ENCODE results near the gene AVEN. TPM values are rescaled to one million over a fixed set of nuclear protein-coding genes. Genes with fewer than 3 reads are reported as not detected.

The AVEN gene
- total RNA-seq, 2 experiments from 2014 or later = 14.9 to 15.3 TPM

DNA sequence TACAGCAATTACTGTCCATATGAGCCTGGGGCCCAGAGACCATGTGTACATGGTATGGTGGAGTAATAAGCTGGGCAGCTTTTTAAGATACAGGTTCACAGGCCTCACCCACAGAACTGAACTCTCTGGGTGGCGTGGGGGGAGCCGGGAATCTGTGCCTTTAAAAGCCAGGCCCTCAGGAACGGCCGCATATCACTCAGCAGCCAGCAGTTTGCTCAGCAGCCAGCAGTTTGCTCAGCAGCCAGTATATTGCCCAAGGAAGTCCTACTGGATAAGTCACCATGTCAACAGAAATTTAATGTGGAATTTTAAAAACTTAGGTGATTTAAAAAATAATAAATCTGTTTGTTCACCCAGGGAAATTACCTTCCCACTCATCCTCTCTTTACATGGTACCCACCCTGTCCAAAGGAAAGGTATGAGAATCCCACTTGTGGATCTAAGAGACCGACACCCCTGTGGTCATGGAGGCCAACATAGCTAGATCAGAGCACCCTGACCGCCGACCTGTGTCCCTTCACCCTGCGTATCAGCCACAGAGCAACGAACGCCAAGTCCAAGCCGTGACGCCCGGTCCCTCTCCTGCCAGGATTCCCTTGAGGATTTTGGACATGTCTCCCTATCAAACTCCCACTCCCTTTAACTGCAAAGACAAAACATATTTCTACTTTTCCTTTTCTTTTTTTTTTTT lies 166.4 kb downstream of the AVEN start:
- DNase-seq = no peak
- peaks cover 3% of the 10 kb centered on the region for H3K36me3 Mint-ChIP-seq
- no peaks in the 10 kb centered on the region for H3K9me3 Mint-ChIP-seq
- no peak overlapping the region for H3K4me3 Mint-ChIP-seq
- H3K27ac Mint-ChIP-seq = no peak overlapping the region
- no peaks in the 10 kb centered on the region for H3K4me1 Mint-ChIP-seq
- H3K27me3 Mint-ChIP-seq = no peaks in the 10 kb centered on the region

DNA sequence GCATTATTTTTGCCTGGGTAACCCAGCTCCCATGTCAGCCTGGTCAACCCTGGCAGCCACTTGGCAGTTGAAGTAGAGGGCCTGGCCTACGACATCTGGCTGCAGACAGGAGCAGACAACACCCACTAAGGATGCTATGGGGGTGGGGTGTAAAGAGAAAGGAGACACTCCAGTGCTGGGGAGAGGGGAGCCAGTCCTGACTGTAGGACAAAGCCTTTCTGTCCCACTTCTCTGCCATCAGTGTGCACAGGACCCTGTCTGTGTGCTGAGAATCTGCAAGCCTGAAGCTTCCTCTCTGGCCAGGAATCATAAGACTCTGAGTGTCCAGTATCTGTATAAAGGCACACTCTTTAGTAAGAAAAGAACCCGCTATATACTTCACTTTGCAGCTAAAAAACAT lies 167.0 kb downstream of the AVEN start:
- peaks cover 6% of the 10 kb centered on the region for H3K36me3 Mint-ChIP-seq

DNA sequence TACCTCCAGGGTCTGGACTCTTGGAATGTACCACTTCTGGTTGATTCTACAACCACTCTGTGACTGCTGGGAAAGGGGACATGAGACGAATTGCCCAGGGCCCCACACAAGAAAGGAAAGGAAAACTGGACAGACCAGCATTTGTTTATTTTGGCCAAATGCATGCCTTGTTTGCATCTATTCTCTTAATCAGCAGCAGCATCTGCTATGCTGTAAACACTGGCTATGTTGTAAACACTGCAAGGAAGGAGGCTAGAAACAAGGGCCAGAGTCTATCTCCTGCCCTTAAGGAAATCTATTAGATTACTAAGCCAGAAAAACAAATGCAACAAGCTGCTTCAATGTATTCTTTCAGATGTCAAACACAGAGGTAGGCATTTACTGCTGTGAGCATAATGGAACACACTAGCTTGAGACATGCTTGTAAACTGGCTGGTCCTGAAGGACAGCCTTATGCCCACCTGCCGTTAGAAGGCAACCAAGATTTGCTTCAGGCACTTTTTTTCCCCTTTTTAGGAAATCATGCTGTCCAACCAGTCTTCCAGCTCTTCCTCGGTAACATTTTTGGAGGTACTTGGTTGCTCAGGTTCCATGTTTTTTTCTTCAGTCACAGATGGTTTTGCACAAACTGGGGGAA lies 172.8 kb downstream of the AVEN start:
- H3K4me3 Mint-ChIP-seq = no peak overlapping the region
- H3K4me1 Mint-ChIP-seq = no peaks in the 10 kb centered on the region
- H3K27ac Mint-ChIP-seq = no peak overlapping the region
- peaks cover 31% of the 10 kb centered on the region for H3K36me3 Mint-ChIP-seq
- H3K9me3 Mint-ChIP-seq = no peaks in the 10 kb centered on the region
- DNase-seq = no peak
- H3K27me3 Mint-ChIP-seq = no peaks in the 10 kb centered on the region

More for the DNA sequence above, 167.0 kb downstream of the AVEN start:
- Mint-ChIP-seq H3K4me1 (no peaks in the 10 kb centered on the region), H3K27ac (no peak overlapping the region), H3K4me3 (no peak overlapping the region), H3K27me3 (no peaks in the 10 kb centered on the region), H3K9me3 (no peaks in the 10 kb centered on the region)
- no peak for DNase-seq

DNA sequence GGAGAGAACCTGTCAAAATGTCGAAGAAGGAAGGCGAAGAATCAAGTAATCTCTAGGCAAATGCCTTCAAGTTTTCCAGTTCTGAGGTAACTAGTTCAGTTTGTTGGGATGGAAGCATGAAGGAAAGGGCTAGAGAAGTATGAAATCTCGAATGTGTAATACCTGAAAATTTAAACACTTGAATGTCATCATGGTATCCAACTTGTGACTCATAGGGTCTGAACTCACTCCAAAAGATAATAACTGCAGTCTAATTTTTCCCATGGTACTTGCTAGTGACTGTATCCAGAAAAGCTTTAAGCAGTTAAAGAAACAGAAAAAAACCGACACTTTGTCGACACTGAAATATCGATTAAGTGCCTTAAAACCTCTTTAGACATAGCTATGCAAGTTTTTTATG lies 173.6 kb downstream of the AVEN start:
- H3K36me3 Mint-ChIP-seq = peaks cover 31% of the 10 kb centered on the region
- DNase-seq = no peak
- no peaks in the 10 kb centered on the region for H3K4me1 Mint-ChIP-seq
- H3K4me3 Mint-ChIP-seq = no peak overlapping the region
- no peak overlapping the region for H3K27ac Mint-ChIP-seq
- no peaks in the 10 kb centered on the region for H3K27me3 Mint-ChIP-seq
- H3K9me3 Mint-ChIP-seq = no peaks in the 10 kb centered on the region

DNA sequence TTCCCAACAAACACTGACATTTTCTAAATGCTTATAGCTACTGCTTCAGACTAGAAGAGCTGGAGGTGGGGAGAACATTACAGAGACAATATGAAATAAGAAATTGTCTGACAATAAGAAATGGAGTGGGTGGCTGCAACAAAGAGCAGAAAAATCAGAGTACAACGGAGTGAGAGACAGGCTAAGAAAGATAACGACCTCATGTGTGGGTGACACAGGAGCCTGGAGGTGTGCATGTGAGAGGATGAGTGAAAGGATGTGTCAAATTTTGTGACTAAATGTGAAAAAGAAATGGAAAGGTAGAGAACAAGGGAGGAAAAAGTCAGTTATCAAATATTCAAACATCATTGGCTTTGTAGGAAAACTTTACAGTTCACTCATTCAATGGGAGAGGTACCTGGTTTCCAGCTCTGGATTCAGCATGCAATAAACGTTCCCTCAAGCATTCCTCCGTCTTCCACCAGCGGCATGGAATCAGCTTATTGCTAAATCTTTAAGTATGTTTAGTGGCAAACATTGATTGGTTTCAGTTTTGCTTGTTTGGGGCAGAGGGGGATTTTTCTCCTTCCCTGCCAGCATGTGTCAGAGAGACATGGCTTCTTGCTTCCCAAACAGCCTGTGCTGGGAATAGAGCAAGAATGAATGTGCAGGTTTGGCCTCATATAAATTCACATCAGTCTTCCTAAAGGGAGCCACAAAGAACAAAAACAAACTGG lies 174.5 kb downstream of the AVEN start:
- H3K9me3 Mint-ChIP-seq = no peaks in the 10 kb centered on the region
- no peak for DNase-seq
- H3K27me3 Mint-ChIP-seq = no peaks in the 10 kb centered on the region
- H3K4me3 Mint-ChIP-seq = no peak overlapping the region
- no peak overlapping the region for H3K27ac Mint-ChIP-seq
- peaks cover 33% of the 10 kb centered on the region for H3K36me3 Mint-ChIP-seq
- no peaks in the 10 kb centered on the region for H3K4me1 Mint-ChIP-seq

DNA sequence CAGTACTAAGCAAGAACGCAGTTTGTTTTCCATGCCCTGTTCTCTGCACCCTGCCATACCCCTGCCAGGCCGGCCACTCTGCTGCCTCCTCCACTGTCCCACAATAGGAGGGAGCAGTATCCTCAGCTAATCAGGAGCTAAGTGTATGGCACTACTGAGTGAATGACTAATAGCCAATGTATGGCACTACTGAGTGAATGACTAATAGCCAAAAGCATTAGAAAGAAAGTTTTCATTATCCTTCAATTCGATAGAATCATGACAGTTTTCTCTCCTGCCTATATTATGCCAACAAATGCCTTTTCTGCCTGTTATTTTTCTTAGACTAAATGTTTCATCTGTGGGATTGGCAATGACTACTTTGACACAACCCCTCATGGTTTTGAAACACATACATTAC lies 178.2 kb downstream of the AVEN start:
- H3K9me3 Mint-ChIP-seq = no peaks in the 10 kb centered on the region
- no peak overlapping the region for H3K27ac Mint-ChIP-seq
- no peaks in the 10 kb centered on the region for H3K27me3 Mint-ChIP-seq
- H3K36me3 Mint-ChIP-seq = peaks cover 28% of the 10 kb centered on the region
- H3K4me1 Mint-ChIP-seq = no peaks in the 10 kb centered on the region
- DNase-seq = no peak
- no peak overlapping the region for H3K4me3 Mint-ChIP-seq

DNA sequence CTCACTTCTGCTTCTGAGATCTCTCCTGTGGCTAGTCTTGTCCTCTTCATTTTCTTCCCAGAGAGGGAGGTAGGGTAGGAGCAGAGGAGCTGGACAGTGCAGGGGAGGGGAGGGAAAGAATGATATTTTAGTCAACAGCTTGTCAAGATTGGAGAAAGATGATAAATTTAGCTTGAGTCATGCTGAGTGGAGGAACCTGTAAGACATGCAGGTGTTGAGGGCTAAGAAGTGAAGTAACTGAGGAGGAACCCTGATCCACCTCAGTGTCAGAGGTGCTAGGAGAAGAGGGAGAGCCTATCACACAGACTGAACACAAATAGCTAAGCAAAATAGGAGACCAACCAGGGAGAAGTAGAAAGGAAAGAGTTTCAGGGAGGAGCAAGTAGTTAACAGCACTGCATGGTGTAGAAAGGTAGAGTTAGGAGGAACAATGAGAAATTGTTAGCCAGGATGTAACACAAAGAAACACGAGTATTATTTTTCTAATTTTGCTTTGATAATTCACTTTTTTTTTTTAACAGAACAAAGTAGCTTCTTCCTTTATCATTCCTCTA lies 178.9 kb downstream of the AVEN start:
- H3K4me1 Mint-ChIP-seq = no peaks in the 10 kb centered on the region
- H3K9me3 Mint-ChIP-seq = no peaks in the 10 kb centered on the region
- H3K4me3 Mint-ChIP-seq = no peak overlapping the region
- no peak overlapping the region for H3K27ac Mint-ChIP-seq
- peaks cover 25% of the 10 kb centered on the region for H3K36me3 Mint-ChIP-seq
- DNase-seq = no peak
- H3K27me3 Mint-ChIP-seq = no peaks in the 10 kb centered on the region

DNA sequence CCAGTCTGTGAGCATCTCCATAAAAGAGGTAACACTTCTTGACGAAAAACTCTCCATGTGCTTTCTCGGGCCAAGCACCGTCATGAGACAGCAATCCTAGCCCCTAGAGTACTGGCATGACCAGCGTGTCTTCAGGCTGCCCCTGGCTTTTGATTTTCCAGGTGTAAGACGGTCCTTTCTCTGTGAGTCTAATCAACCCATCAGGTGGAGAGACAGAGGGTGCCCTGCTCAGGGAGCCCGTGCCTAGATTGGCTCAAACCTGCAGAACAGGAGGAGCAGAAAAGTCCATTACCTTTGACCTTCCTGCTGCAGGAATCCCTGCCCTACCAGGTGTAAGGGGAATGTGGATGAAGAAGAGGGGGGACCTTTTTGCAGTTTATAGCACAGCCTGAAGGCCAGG lies 180.2 kb downstream of the AVEN start:
- H3K27me3 Mint-ChIP-seq = no peaks in the 10 kb centered on the region
- DNase-seq = no peak
- H3K36me3 Mint-ChIP-seq = peaks cover 13% of the 10 kb centered on the region
- H3K4me3 Mint-ChIP-seq = no peak overlapping the region
- H3K4me1 Mint-ChIP-seq = no peaks in the 10 kb centered on the region
- H3K27ac Mint-ChIP-seq = no peak overlapping the region
- H3K9me3 Mint-ChIP-seq = no peaks in the 10 kb centered on the region

DNA sequence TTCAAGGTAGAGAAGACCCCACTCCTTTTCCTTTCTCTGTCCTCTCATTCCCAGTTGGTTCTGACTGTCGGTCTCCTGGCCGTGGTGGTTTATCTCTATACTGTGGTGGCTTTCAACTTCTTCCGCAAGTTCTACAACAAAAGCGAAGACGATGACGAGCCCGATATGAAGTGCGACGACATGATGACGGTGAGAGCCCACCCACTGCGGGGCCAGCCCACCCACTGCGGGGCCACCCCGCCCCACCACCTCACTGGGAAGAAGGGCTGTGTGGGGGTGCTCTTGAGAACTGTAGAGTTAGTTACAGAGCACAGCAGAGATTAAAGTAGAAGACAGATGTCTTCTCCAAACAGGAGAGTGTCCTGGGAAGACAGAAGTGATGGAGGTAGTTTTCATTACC lies 181.3 kb downstream of the AVEN start:
- H3K27me3 Mint-ChIP-seq = no peaks in the 10 kb centered on the region
- peaks cover 6% of the 10 kb centered on the region for H3K36me3 Mint-ChIP-seq
- no peak overlapping the region for H3K4me3 Mint-ChIP-seq

DNA sequence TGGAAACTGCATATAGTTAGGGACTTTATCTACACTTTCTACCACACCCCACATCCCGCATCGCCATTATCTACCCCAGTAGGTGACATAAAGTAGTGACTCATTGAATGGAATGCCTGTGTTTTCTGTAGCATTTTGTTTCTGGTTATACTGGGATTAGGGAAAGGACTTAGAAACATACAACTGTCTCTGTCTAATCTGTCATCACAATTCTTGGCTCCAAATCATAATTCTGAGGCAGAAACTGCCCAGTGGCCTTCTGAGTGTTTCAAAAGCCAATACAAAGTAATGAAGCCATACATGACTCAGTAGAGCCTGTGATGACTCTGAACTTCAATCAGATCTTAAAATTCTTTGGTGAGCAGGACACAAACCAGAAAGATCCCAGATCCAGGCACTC lies 186.4 kb downstream of the AVEN start:
- DNase-seq = no peak
- Mint-ChIP-seq H3K27me3 (no peaks in the 10 kb centered on the region), H3K9me3 (no peaks in the 10 kb centered on the region), H3K27ac (no peak overlapping the region), H3K4me3 (no peak overlapping the region), H3K36me3 (no peaks in the 10 kb centered on the region), H3K4me1 (no peaks in the 10 kb centered on the region)

More for the DNA sequence above, 181.3 kb downstream of the AVEN start:
- DNase-seq = no peak
- Mint-ChIP-seq H3K4me1 (no peaks in the 10 kb centered on the region), H3K9me3 (no peaks in the 10 kb centered on the region), H3K27ac (no peak overlapping the region)

DNA sequence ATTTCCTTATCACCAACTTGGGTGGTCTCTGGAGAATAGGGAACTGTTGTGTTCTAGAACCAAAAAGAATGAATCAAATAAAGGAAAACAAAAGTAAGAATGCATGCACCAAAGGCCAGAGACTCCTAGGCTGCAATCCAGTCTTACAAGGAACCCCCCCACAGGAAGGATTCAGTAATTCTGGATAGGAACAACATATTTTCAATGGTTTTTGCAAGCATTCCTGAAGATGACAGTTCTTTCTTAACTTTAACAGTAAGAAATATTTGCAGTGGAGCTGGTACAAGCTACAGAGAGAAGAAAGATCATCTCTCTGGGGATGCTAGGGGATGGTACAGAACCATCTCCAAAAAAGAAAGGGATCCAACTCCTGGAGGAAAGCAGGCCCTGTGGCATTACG lies 186.9 kb downstream of the AVEN start:
- no peak overlapping the region for H3K27ac Mint-ChIP-seq
- DNase-seq = no peak
- no peaks in the 10 kb centered on the region for H3K27me3 Mint-ChIP-seq
- no peaks in the 10 kb centered on the region for H3K4me1 Mint-ChIP-seq
- no peaks in the 10 kb centered on the region for H3K36me3 Mint-ChIP-seq
- H3K4me3 Mint-ChIP-seq = no peak overlapping the region
- no peaks in the 10 kb centered on the region for H3K9me3 Mint-ChIP-seq

DNA sequence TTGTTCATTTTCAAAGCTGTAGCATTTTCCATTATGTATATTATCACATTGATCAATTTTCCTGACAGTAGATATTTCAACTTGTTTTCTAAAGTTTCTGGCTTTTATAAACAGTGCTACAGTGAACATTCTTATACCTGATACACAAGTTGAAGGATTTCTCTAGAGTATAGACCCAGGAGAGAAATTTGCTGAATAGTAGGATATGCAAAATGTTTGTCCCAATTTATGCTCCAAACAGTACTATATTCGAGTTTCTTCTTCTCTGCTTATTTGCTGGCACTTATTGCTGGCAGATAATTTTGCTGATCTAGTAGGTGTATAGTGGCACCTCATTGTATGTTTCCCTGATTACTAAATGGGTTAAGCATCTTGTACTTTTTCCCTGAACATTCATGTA lies 187.9 kb downstream of the AVEN start:
- DNase-seq = no peak
- no peak overlapping the region for H3K4me3 Mint-ChIP-seq
- no peak overlapping the region for H3K27ac Mint-ChIP-seq
- no peaks in the 10 kb centered on the region for H3K27me3 Mint-ChIP-seq
- H3K4me1 Mint-ChIP-seq = no peaks in the 10 kb centered on the region
- no peaks in the 10 kb centered on the region for H3K36me3 Mint-ChIP-seq
- no peaks in the 10 kb centered on the region for H3K9me3 Mint-ChIP-seq

DNA sequence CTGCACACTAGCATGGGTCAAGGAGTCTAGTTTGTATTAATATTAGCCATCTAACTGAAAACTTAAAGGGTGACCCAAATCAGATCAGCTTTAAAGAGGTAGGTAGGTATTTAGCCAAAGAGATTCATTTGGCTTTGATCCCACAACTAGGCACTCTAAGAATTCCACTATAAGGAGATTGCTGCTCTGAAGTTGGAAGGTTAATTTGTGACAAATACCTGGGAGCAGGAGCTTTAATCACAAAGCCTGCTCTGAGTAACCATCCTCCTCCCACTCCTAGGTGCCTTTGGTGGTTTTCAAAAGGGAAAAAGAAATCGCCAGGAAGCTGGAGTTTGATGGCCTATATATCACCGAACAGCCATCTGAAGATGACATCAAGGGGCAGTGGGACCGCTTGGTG lies 191.0 kb downstream of the AVEN start:
- no peaks in the 10 kb centered on the region for H3K36me3 Mint-ChIP-seq
- no peak overlapping the region for H3K27ac Mint-ChIP-seq
- no peak for DNase-seq
- no peaks in the 10 kb centered on the region for H3K4me1 Mint-ChIP-seq
- H3K4me3 Mint-ChIP-seq = no peak overlapping the region
- H3K27me3 Mint-ChIP-seq = peaks cover 4% of the 10 kb centered on the region
- H3K9me3 Mint-ChIP-seq = no peaks in the 10 kb centered on the region

DNA sequence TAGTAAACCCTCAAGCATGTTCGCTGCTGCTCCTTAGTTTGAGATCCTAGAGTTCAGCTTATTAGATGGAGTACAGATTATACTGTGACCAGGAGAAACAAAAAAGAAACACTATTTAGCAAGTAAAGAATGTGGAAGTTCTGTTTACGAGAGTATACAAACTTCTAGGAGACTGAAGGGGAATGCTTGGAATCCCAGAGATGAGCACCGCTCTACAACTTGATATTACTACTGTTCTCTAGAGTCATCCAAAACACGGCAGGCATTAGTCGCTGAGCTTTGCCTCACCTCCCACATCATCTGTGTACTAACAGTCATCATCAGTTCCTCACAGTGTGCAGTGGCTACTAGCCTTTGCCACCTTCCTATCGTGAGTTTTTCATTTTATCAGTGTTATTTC lies 192.1 kb downstream of the AVEN start:
- Mint-ChIP-seq H3K4me1 (no peaks in the 10 kb centered on the region), H3K36me3 (no peaks in the 10 kb centered on the region), H3K9me3 (no peaks in the 10 kb centered on the region), H3K27ac (no peak overlapping the region), H3K27me3 (peaks cover 4% of the 10 kb centered on the region), H3K4me3 (no peak overlapping the region)
- no peak for DNase-seq

DNA sequence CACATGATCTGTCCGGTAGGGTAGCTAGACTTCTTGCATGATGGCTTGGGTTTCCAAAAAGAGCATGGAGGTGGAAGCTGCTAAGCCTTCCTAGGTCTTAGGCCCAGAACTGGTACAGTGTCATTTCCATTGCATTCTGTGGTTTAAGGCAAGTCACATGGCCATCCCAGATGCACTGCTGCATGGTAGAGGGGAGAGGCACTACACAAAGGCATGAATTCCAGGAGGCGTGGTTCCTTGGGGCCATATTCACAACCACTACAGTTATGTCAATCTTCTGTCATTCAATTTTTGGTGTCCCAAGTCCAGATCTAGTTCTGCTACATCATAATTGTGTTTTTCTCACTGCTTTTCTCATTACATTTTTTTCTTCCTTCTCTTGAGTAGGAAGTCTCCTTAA lies 192.9 kb downstream of the AVEN start:
- no peak overlapping the region for H3K27ac Mint-ChIP-seq
- no peaks in the 10 kb centered on the region for H3K36me3 Mint-ChIP-seq
- H3K9me3 Mint-ChIP-seq = no peaks in the 10 kb centered on the region

More for the DNA sequence above, 192.9 kb downstream of the AVEN start:
- Mint-ChIP-seq H3K27me3 (peaks cover 7% of the 10 kb centered on the region), H3K4me3 (no peak overlapping the region), H3K4me1 (no peaks in the 10 kb centered on the region)
- DNase-seq = no peak
